Keratinocyte (primary cell): ENCODE data around the gene KIAA0930. TPM values are rescaled to one million over a fixed set of nuclear protein-coding genes. Genes with fewer than 3 reads are reported as not detected.

ENCODE experiments used
- DNase-seq: peaks from one replicate; pipeline ENCODE4 v3.0.0-alpha.2; 2011; ENCODE audit warnings: low read depth, missing footprints, low spot score
- FAIRE-seq: peaks from 2 replicates; lab custom pipeline; 2011; peaks lifted over from hg19 to GRCh38; lab: Jason Lieb, UNC
- H2AFZ ChIP-seq: 2 replicates; pipeline ENCODE4 v1.6.0; 2012; ENCODE audit warnings: low read length, control low read depth, inconsistent platforms; ENCODE audit not compliant: control insufficient read depth
- H3K27ac ChIP-seq: 2 replicates; pipeline ENCODE4 v1.5.1; 2011; ENCODE audit warnings: low read length; ENCODE audit not compliant: control insufficient read depth, insufficient read depth
- H3K27me3 ChIP-seq: 3 replicates; pipeline ENCODE4 v1.6.0; 2011; ENCODE audit warnings: low read length; ENCODE audit not compliant: control insufficient read depth, insufficient read depth; ENCODE audit errors: extremely low read depth
- H3K36me3 ChIP-seq, 2 experiments: 2 replicates in 1 of 2; 3 replicates in 1 of 2; pipeline ENCODE4 v1.5.1; 2011; ENCODE audit warnings: low read length in 2 of 2, mild to moderate bottlenecking in 1 of 2; ENCODE audit not compliant: control insufficient read depth in 2 of 2, insufficient read depth in 2 of 2; ENCODE audit errors: extremely low read depth in 1 of 2
- H3K4me1 ChIP-seq: 3 replicates; pipeline ENCODE4 v1.5.1; 2011; ENCODE audit warnings: low read length; ENCODE audit not compliant: control insufficient read depth, insufficient read depth; ENCODE audit errors: extremely low read depth
- H3K4me2 ChIP-seq: 3 replicates; pipeline ENCODE4 v1.6.0; 2011; ENCODE audit warnings: low read depth, low read length; ENCODE audit not compliant: control insufficient read depth, insufficient read depth; ENCODE audit errors: extremely low read depth
- H3K4me3 ChIP-seq, 3 experiments: fragments of 200-600 bp in 1 of 3; sonication (generic) in 1 of 3; 2 replicates in 2 of 3; 3 replicates in 1 of 3; pipeline ENCODE4 v1.5.1; 2011 to 2016; ENCODE audit warnings: low read length in 3 of 3, mild to moderate bottlenecking in 3 of 3, control low read depth in 2 of 3, inconsistent platforms in 1 of 3, low read depth in 1 of 3, mixed read lengths in 1 of 3, mixed run types in 1 of 3, moderate library complexity in 1 of 3; ENCODE audit not compliant: control insufficient read depth in 2 of 3, insufficient read depth in 2 of 3; ENCODE audit errors: extremely low read depth in 1 of 3
- H3K79me2 ChIP-seq: 2 replicates; pipeline ENCODE4 v1.6.0; 2012; ENCODE audit warnings: low read length; ENCODE audit not compliant: control insufficient read depth, insufficient read depth
- H3K9ac ChIP-seq: 3 replicates; pipeline ENCODE4 v1.6.0; 2011; ENCODE audit warnings: low read length; ENCODE audit not compliant: control insufficient read depth, insufficient read depth; ENCODE audit errors: extremely low read depth
- H3K9me1 ChIP-seq: 3 replicates; pipeline ENCODE4 v1.6.0; 2011; ENCODE audit warnings: low read length; ENCODE audit not compliant: control insufficient read depth, insufficient read depth; ENCODE audit errors: extremely low read depth
- H3K9me3 ChIP-seq: 2 replicates; pipeline ENCODE4 v1.5.1; 2012; ENCODE audit warnings: low read depth, low read length; ENCODE audit not compliant: control insufficient read depth
- H4K20me1 ChIP-seq: 3 replicates; pipeline ENCODE4 v1.6.0; 2011; ENCODE audit warnings: low read length; ENCODE audit not compliant: control insufficient read depth, insufficient read depth; ENCODE audit errors: extremely low read depth
- CTCF ChIP-seq, 3 experiments: IDR thresholded peaks in 1 of 3; conservative IDR thresholded peaks in 1 of 3; optimal IDR thresholded peaks in 1 of 3; 2 replicates in 2 of 3; 3 replicates in 1 of 3; pipeline versions ENCODE3 to v1.5.1; 2011; ENCODE audit warnings: low read length in 3 of 3, mild to moderate bottlenecking in 3 of 3, moderate library complexity in 2 of 3, control low read depth in 1 of 3, inconsistent platforms in 1 of 3; ENCODE audit not compliant: insufficient read depth in 2 of 3; ENCODE audit errors: extremely low read depth in 1 of 3
- EZH2 ChIP-seq: IDR thresholded peaks from one replicate; pipeline ENCODE4 v1.6.1; 2012; ENCODE audit warnings: inconsistent platforms, mild to moderate bottlenecking, low read length, moderate library complexity
- dilution Hi-C: fragments of 300-500 bp; cut with MboI; formaldehyde crosslinking; loops from one replicate; pipeline ENCODE4 v1.7.0; 2020; ENCODE audit warnings: low sequenced_read_pairs; ENCODE audit not compliant: extremely low pct_ligation_motif_present
- polyA plus RNA-seq, 5 experiments: library from polyadenylated mRNA; depleted of rRNA in 3 of 5; stranded (reverse) in 3 of 5; stranded (forward) in 1 of 5; unstranded in 1 of 5; fragments of >200 nt; gene quantifications; 1 replicate in 1 of 5; 2 replicates in 3 of 5; 3 replicates in 1 of 5; pipeline versions ENCODE4 v1.2.1 to v1.2.3, GENCODE V29; 2011 to 2012; ENCODE audit warnings: missing spikeins in 2 of 5, low read depth in 1 of 5, low replicate concordance in 1 of 5

Gene KIAA0930
- polyA plus RNA-seq, 1 donor (not counting 4 experiments of a cell fraction or from before 2014, with no cell fraction given): 115 TPM

- Histone ChIP-seq H3K79me2 (peaks cover 20% of the 10 kb centered on the region), H2AFZ (no peak overlapping the region), H3K9me3 (no peaks in the 10 kb centered on the region), H3K4me2 (no peak overlapping the region), H4K20me1 (peaks cover 3% of the 10 kb centered on the region), H3K27me3 (no peaks in the 10 kb centered on the region), H3K4me1 (no peaks in the 10 kb centered on the region), H3K36me3 (peaks cover 8 to 14% of the 10 kb centered on the region in 2 experiments), H3K27ac (no peak overlapping the region), H3K9me1 (no peaks in the 10 kb centered on the region), H3K4me3 (no peak overlapping the region), H3K9ac (no peak overlapping the region)
- FAIRE-seq: no peak
- TF ChIP-seq EZH2 (no peak), CTCF (optimal IDR thresholded peaks at IDR 0.05 in 1 of 3, IDR thresholded peaks at IDR 0.05 in 1 of 3, conservative IDR thresholded peaks at IDR 0.05 in 1 of 3; ENCODE audit: extremely low read depth in 1 of 3, insufficient read depth in 2 of 3, low read length in 3 of 3) (no peak)
- no peak for DNase-seq
- dilution Hi-C loops: no loop called here
Observed at GRCh38 chr22:45150139-45150538, 90.6 kb downstream of the KIAA0930 start.

- Histone ChIP-seq H2AFZ (no peak overlapping the region), H3K9me3 (no peaks in the 10 kb centered on the region), H3K4me2 (no peak overlapping the region), H3K9ac (no peak overlapping the region), H3K27ac (no peak overlapping the region), H3K4me1 (no peaks in the 10 kb centered on the region), H3K9me1 (no peaks in the 10 kb centered on the region), H3K79me2 (peaks cover 17% of the 10 kb centered on the region), H3K27me3 (no peaks in the 10 kb centered on the region), H3K36me3 (peaks cover 7 to 14% of the 10 kb centered on the region in 2 experiments), H3K4me3 (no peak overlapping the region), H4K20me1 (peaks cover 3% of the 10 kb centered on the region)
- DNase-seq: no peak
- TF ChIP-seq EZH2 (no peak), CTCF (optimal IDR thresholded peaks at IDR 0.05 in 1 of 3, IDR thresholded peaks at IDR 0.05 in 1 of 3, conservative IDR thresholded peaks at IDR 0.05 in 1 of 3; ENCODE audit: extremely low read depth in 1 of 3, insufficient read depth in 2 of 3, low read length in 3 of 3) (no peak)
- dilution Hi-C loops: no loop called here
- FAIRE-seq: no peak
Observed at GRCh38 chr22:45149671-45150070, 91.0 kb downstream of the KIAA0930 start.
